Measurements from ENCODE around the gene CD8A.

The CD8A gene

GRCh38 chr2:86818957-86819356, 28.2 kb upstream of the CD8A start:
- DNase-seq (ENCODE audit: low read depth): no peak
- TF ChIP-seq CTCF (IDR thresholded peaks at IDR 0.05; ENCODE audit: insufficient read depth, low read depth, low read length, missing control alignments): no peak
- H3K4me3 ChIP-seq (ENCODE audit: low read length): no peak overlapping the region

- DNase-seq (ENCODE audit: low read depth): no peak
- no peak overlapping the region for H3K4me3 ChIP-seq (ENCODE audit: low read length)
- no peak for TF ChIP-seq CTCF (IDR thresholded peaks at IDR 0.05; ENCODE audit: insufficient read depth, low read depth, low read length, missing control alignments)
Observed at GRCh38 chr2:86818114-86818801, 27.5 kb upstream of the CD8A start.

DNA sequence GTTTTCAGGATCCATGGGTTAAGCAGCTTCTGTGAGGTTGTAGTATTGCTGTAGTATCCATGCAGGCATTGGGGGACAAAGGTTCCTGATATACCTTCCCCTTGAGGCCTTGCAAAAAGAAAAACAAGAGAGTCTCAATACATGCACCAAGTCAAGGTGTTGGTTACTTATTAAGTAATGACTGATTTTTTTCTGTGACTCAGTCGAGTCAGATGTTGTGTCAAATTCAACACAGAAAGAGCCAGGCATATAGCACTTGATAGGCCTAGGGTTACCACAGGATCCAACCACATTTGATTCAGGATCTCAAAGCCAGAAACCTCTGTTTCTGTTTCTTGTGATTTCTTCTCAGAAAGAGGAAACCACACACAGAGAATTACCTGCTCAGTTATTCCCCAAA, 24.9 kb upstream of the CD8A start:
- peak; percentile 17 for DNase-seq (ENCODE audit: low read depth)
- no peak overlapping the region for H3K4me3 ChIP-seq (ENCODE audit: low read length)
- TF ChIP-seq CTCF (IDR thresholded peaks at IDR 0.05; ENCODE audit: insufficient read depth, low read depth, low read length, missing control alignments): no peak

GRCh38 chr2:86809481-86810121, 18.9 kb upstream of the CD8A start:
- H3K4me3 ChIP-seq (ENCODE audit: low read length): no peak overlapping the region
- TF ChIP-seq CTCF (IDR thresholded peaks at IDR 0.05; ENCODE audit: insufficient read depth, low read depth, low read length, missing control alignments): no peak
- no peak for DNase-seq (ENCODE audit: low read depth)

- H3K4me3 ChIP-seq (ENCODE audit: low read length): peak overlapping the region; percentile 64
- peak; percentile 86 for TF ChIP-seq CTCF (IDR thresholded peaks at IDR 0.05; ENCODE audit: insufficient read depth, low read depth, low read length, missing control alignments)
Observed at GRCh38 chr2:86808315-86809161, 17.8 kb upstream of the CD8A start.

GRCh38 chr2:86807468-86808275, 17.0 kb upstream of the CD8A start:
- DNase-seq (ENCODE audit: low read depth): peak; percentile 86
- H3K4me3 ChIP-seq (ENCODE audit: low read length): peak overlapping the region; percentile 64
- no peak for TF ChIP-seq CTCF (IDR thresholded peaks at IDR 0.05; ENCODE audit: insufficient read depth, low read depth, low read length, missing control alignments)

More at GRCh38 chr2:86808315-86809161, 17.8 kb upstream of the CD8A start:
- DNase-seq (ENCODE audit: low read depth): peak; percentile 87

Data from epithelial cell of esophagus (primary cell).